Karpas-422 (cell line): ENCODE measurements around the gene GP1BA. TPM values are rescaled to one million over a fixed set of nuclear protein-coding genes. Genes with fewer than 3 reads are reported as not detected.

ENCODE experiments used
- DNase-seq: peaks from one replicate; pipeline ENCODE4 v3.0.0-alpha.2; 2015
- H2AFZ ChIP-seq: fragments of 200-600 bp; sonication (generic); 2 replicates; pipeline ENCODE4 v1.6.1; 2014; ENCODE audit warnings: antibody characterized with exemption, low read length, mixed read lengths
- H3K27ac ChIP-seq: fragments of 200-600 bp; sonication (generic); 2 replicates; pipeline ENCODE4 v1.5.1; 2014; ENCODE audit warnings: mild to moderate bottlenecking, low read length, moderate library complexity
- H3K27me3 ChIP-seq: fragments of 200-600 bp; sonication (generic); 2 replicates; pipeline ENCODE4 v1.6.1; 2014; ENCODE audit warnings: low read length, mixed read lengths
- H3K36me3 ChIP-seq: fragments of 200-600 bp; sonication (generic); 2 replicates; pipeline ENCODE4 v1.6.1; 2014; ENCODE audit warnings: low read length, mixed read lengths; ENCODE audit not compliant: insufficient read depth
- H3K4me1 ChIP-seq: fragments of 200-600 bp; sonication (generic); 2 replicates; pipeline ENCODE4 v1.6.1; 2014; ENCODE audit warnings: mild to moderate bottlenecking, low read length, mixed read lengths
- H3K4me2 ChIP-seq: fragments of 200-600 bp; sonication (generic); 2 replicates; pipeline ENCODE4 v1.6.1; 2014; ENCODE audit warnings: low read length, low read depth, mild to moderate bottlenecking; ENCODE audit not compliant: poor library complexity, severe bottlenecking
- H3K4me3 ChIP-seq: fragments of 200-600 bp; sonication (generic); 2 replicates; pipeline ENCODE4 v1.5.1; 2014; ENCODE audit warnings: mild to moderate bottlenecking, antibody characterized with exemption, low read length, mixed read lengths
- H3K79me2 ChIP-seq: fragments of 200-600 bp; sonication (generic); 2 replicates; pipeline ENCODE4 v1.6.1; 2014; ENCODE audit warnings: mild to moderate bottlenecking, low read length, mixed read lengths
- H3K9ac ChIP-seq: fragments of 200-600 bp; sonication (generic); 2 replicates; pipeline ENCODE4 v1.6.0; 2014; ENCODE audit warnings: low read length
- H3K9me2 ChIP-seq: fragments of 200-600 bp; sonication (generic), shearing (Covaris generic); replicated peaks from 2 replicates; pipeline ENCODE4 v1.6.0; 2014; ENCODE audit warnings: mild to moderate bottlenecking, low read length, moderate library complexity; ENCODE audit not compliant: insufficient read depth
- H3K9me3 ChIP-seq: fragments of 300-700, 200-600 bp; sonication (generic); 2 replicates; pipeline ENCODE4 v1.6.1; 2014; ENCODE audit warnings: low read length, mixed read lengths
- H4K20me1 ChIP-seq: fragments of 200-600 bp; sonication (generic); 2 replicates; pipeline ENCODE4 v1.6.1; 2014; ENCODE audit warnings: mild to moderate bottlenecking, antibody characterized with exemption, low read length, low read depth; ENCODE audit not compliant: insufficient read depth
- total RNA-seq: library from RNA; depleted of rRNA; stranded (reverse); fragments of >200 nt; shearing (Covaris generic); gene quantifications from 2 replicates; pipeline ENCODE4 v1.2.3, GENCODE V29; 2014; ENCODE audit warnings: low replicate concordance

The GP1BA gene
- total RNA-seq, 1 experiment from 2014 or later, result not detected

DNA sequence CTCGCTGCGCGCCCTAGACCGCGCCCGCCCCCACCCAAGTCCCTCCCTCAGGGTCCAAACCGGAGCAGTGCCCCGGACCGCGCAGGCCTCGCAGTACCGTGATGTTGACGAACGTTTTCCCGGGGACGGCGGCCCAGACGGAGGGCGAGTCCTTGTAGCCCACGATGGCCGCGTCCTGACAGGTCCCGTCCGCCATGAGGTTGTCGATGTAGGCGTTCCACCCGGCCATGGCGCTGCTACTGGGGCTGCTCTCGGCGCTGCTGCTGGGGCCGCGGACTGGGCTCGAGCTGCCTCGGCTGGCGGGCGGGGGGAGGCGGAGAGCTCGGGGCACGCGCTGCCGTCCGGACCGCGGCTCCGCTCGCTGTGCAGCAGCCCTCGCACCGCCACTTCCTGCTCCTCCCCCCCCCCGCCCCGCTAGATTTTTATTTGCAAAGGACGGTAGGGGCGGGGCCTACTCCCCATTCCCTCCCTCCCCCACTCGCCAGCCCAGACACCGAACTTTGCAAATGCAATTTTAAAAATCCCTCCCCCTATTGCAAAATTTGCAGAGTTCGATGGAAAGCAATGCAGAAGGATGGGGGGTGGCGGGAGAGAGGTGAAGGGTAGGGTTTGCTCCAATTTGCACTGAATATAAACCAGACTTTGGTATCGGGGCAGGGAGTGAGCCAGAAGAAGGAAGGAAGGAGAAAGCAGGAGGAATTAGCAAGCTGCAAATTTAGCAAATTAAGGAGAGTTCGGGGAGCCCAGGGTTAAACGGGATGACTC lies 16.3 kb downstream of the GP1BA start, which contains the start of gene PFN1:
PFN1 (minus strand) TSS at position 365 of the 765 bp plus-strand sequence; CDS start at position 229, 136 bp downstream.
- Histone ChIP-seq H3K4me1 (peaks cover 63% of the 10 kb centered on the region), H3K9me2 (no peaks in the 10 kb centered on the region), H3K9me3 (no peaks in the 10 kb centered on the region), H3K4me2 (peak within 1 kb of the TSS; percentile 98), H3K4me3 (peak within 1 kb of the TSS; percentile 99), H4K20me1 (peaks cover 35% of the 10 kb centered on the region), H3K27ac (peak within 1 kb of the TSS; percentile 98), H3K79me2 (peaks cover 38% of the 10 kb centered on the region), H3K9ac (peak within 1 kb of the TSS; percentile 100), H2AFZ (no peak within 1 kb of the TSS), H3K27me3 (no peaks in the 10 kb centered on the region), H3K36me3 (peaks cover 24% of the 10 kb centered on the region)
- DNase-seq, result peak; percentile 98

DNA sequence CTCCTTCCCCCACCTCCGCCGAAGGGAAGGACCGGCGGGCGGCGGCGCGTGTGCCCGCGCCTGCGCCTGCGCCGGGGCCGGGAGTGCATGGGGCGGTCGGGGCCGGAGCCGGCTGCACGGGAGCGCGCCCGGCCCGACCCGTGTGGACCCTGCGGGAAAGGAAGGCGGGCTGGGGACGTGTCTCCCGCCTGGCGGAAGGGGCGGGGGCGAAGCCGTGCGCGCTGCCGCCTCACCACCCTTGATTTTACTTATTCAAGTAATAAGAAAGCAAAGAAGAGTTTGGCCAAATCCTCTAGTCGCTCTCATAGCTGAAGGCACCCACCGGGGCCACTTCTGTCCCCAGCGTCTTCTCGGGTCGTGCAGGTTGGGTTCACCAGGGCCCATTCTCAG lies 16.8 kb downstream of the GP1BA start:
- Histone ChIP-seq H3K4me1 (peaks cover 58% of the 10 kb centered on the region), H3K9ac (peak overlapping the region; percentile 94), H3K9me3 (no peaks in the 10 kb centered on the region), H3K4me3 (peak overlapping the region; percentile 99), H3K27ac (peak overlapping the region; percentile 98), H4K20me1 (peaks cover 35% of the 10 kb centered on the region), H3K9me2 (no peaks in the 10 kb centered on the region), H3K79me2 (peaks cover 38% of the 10 kb centered on the region), H3K27me3 (no peaks in the 10 kb centered on the region), H3K36me3 (peaks cover 21% of the 10 kb centered on the region), H2AFZ (no peak overlapping the region), H3K4me2 (peak overlapping the region; percentile 98)
- peak; percentile 96 for DNase-seq

DNA sequence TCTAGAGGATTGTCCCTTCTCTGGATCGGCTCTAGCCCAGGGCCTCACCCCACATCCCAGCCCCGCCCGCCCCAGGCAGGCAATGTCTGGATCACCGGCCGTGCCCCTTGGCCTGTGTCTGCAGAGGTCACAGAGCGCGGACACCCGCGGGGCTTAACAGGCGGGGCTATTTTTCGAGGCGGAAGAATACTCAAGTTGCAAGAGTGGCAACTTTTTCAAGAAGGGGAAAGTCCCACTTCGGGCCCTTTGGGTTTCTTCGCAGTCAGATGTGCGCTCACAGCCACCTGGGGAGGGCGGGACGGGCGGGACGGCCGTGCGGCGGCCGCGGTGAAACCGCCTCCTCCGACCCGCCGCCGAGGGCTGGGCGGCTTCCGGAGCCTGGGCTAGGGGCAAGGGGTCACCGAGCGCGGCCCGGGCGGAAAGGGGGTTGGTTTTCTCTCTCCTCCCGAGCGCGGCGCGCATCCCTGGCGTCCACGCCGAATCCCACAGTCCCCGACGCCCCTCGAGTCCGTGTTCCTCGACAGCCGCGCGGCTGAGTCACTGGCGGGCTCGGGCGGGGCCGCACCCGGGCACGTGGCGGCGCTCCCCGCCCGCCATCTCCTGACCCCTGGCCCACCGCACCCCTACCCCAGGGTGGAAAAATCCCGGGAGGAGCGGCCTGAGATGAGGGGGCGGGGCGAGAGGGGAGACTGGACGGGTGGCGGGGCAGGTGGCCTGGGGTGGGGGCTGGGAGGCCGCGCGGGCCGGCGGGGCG lies 17.4 kb downstream of the GP1BA start:
- Histone ChIP-seq H3K27ac (peak overlapping the region; percentile 98), H3K9me3 (no peaks in the 10 kb centered on the region), H3K4me3 (peak overlapping the region; percentile 99), H3K9me2 (no peaks in the 10 kb centered on the region), H2AFZ (0 out of 2 replicates have a peak overlapping the region, but pooled peaks have one; percentile 57), H3K4me2 (peak overlapping the region; percentile 98), H4K20me1 (peaks cover 33% of the 10 kb centered on the region), H3K9ac (peak overlapping the region; percentile 94), H3K36me3 (peaks cover 21% of the 10 kb centered on the region), H3K79me2 (peaks cover 38% of the 10 kb centered on the region), H3K27me3 (no peaks in the 10 kb centered on the region), H3K4me1 (peaks cover 52% of the 10 kb centered on the region)
- peak; percentile 91 for DNase-seq

DNA sequence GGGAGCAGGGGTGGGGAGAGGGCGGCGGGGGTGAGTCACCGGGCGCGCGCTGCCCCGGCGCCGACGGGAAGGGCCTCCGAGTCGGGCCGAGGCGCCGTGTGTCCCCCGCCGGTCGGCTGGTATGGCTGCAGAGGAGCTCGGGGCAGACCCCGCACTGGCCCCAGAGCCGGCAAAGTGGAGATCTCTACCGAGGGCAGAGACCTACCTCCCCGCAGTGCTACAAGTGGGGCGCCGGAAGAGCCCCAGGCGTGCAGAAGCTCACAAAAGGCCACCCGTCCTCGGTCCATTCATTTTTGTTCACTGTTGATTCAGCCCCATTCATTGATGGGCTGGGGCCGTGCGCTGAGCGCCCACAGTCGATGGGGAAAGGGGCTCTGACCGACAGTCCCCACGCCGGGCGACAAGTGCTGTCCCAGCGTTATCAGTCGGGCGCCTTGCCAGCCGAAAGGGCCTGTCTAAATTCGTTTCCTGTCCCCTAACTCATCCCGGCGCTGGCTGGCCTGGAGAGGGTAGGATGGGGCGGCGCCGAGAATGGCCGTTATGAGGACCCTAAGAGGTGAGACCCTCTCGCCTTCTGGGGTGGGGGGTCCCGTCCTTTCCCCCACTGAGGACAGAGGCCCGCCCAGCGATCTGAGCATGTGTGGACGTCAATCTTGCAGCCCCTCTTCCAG lies 18.1 kb downstream of the GP1BA start:
- Histone ChIP-seq H3K9ac (peak overlapping the region; percentile 94), H2AFZ (no peak overlapping the region), H3K9me2 (no peaks in the 10 kb centered on the region), H3K4me3 (peak overlapping the region; percentile 99), H3K4me1 (peaks cover 45% of the 10 kb centered on the region), H3K27me3 (no peaks in the 10 kb centered on the region), H3K4me2 (peak overlapping the region; percentile 98), H3K79me2 (peaks cover 38% of the 10 kb centered on the region), H3K36me3 (peaks cover 21% of the 10 kb centered on the region), H4K20me1 (peaks cover 28% of the 10 kb centered on the region), H3K27ac (peak overlapping the region; percentile 98), H3K9me3 (no peaks in the 10 kb centered on the region)
- peak; percentile 81 for DNase-seq

DNA sequence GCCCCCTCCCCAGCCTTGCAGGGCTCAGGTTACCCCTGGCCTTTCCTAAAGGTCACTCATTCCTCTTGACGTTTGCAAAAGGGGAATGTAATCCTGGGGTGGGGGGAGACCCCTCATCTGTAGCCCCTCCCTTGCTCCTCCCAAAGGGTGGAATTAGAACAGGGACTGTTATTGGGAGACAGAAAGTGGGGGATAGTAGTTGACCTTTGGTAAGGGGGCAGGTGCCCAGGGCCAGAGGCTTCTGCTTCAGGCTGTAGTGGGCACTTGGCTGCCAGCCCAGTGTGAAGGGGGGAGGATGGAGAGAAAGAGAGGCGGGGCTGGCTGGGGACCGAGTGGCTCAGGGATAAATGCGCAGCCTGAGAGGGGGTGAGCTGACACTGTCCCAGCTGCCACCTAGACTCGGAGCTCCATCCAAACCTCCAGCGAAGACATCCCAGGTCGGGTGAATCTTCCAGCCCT lies 18.7 kb downstream of the GP1BA start, which contains the start of gene ENO3:
ENO3 (plus strand) TSS at position 374 of the 459 bp plus-strand sequence. CDS start 711 bp downstream, outside the sequence.
- Histone ChIP-seq H3K4me3 (peak within 1 kb of the TSS; percentile 99), H3K4me2 (peak within 1 kb of the TSS; percentile 98), H3K4me1 (peaks cover 39% of the 10 kb centered on the region), H3K27ac (peak within 1 kb of the TSS; percentile 98), H4K20me1 (peaks cover 22% of the 10 kb centered on the region), H3K9me2 (no peaks in the 10 kb centered on the region), H3K27me3 (no peaks in the 10 kb centered on the region), H3K9me3 (no peaks in the 10 kb centered on the region), H3K9ac (peak within 1 kb of the TSS; percentile 94), H2AFZ (no peak within 1 kb of the TSS), H3K36me3 (peaks cover 16% of the 10 kb centered on the region), H3K79me2 (peaks cover 32% of the 10 kb centered on the region)
- peak; percentile 55 for DNase-seq

DNA sequence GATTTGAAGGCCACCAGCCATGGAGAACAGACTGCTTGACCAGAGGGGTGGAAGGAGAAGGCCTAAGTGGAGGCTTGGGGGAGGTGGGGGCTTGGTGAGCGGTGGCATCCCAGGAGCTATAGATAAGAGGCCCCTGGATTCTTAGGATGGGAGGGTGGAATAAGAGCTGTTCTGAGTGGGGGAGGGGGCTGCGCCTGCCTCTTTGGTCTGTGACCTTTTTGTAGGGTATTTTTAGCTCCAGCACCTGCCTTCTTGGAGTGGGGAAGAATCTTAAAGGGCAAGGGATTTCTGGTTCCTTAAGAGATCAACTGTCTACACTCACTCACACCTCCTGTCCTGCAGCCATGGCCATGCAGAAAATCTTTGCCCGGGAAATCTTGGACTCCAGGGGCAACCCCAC lies 19.4 kb downstream of the GP1BA start:
- Histone ChIP-seq H3K9ac (peak overlapping the region; percentile 94), H3K27ac (peak overlapping the region; percentile 98), H3K4me2 (peak overlapping the region; percentile 98)

DNA sequence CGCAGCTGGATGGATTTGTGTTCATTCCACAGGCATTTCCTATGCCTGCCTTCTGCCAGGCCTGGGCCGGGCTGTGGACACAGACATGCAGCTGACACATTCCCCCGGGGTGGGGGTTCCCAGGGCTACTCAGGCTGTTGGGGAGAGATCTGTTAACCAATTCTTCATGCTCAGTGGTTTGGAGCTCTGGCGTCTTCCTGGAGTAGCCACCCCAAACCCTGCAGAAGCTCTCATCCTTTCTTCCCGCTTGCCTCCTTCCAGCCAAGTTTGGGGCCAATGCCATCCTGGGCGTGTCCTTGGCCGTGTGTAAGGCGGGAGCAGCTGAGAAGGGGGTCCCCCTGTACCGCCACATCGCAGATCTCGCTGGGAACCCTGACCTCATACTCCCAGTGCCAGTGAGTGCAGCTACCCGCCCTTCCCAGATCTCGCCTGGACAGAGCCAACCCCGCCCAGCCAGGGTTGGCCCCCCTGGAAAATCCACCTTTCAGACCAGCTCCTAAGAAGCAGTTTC lies 21.4 kb downstream of the GP1BA start:
- no peaks in the 10 kb centered on the region for H4K20me1 ChIP-seq
- H3K79me2 ChIP-seq, result peaks cover 9% of the 10 kb centered on the region; the same call in 1 of the 2 replicates
- H3K27ac ChIP-seq, result no peak overlapping the region
- H3K4me2 ChIP-seq, result no peak overlapping the region
- DNase-seq, result no peak
- no peak overlapping the region for H3K4me3 ChIP-seq
- peaks cover 3% of the 10 kb centered on the region; the same call in 1 of the 2 replicates for H3K36me3 ChIP-seq
- H2AFZ ChIP-seq, result no peak overlapping the region
- H3K9ac ChIP-seq, result no peak overlapping the region
- H3K4me1 ChIP-seq, result peaks cover 27% of the 10 kb centered on the region
- H3K27me3 ChIP-seq, result no peaks in the 10 kb centered on the region
- no peaks in the 10 kb centered on the region for H3K9me2 ChIP-seq
- no peaks in the 10 kb centered on the region for H3K9me3 ChIP-seq

More for the DNA sequence above, 19.4 kb downstream of the GP1BA start:
- Histone ChIP-seq H3K27me3 (no peaks in the 10 kb centered on the region), H3K36me3 (peaks cover 11% of the 10 kb centered on the region), H3K4me3 (peak overlapping the region; percentile 99; the same call in 1 of the 2 replicates), H3K4me1 (peaks cover 32% of the 10 kb centered on the region), H3K9me3 (no peaks in the 10 kb centered on the region), H3K79me2 (peaks cover 27% of the 10 kb centered on the region), H2AFZ (no peak overlapping the region), H3K9me2 (no peaks in the 10 kb centered on the region), H4K20me1 (peaks cover 15% of the 10 kb centered on the region)
- no peak for DNase-seq
